ENCODE data around the gene SLC25A43.

DNA sequence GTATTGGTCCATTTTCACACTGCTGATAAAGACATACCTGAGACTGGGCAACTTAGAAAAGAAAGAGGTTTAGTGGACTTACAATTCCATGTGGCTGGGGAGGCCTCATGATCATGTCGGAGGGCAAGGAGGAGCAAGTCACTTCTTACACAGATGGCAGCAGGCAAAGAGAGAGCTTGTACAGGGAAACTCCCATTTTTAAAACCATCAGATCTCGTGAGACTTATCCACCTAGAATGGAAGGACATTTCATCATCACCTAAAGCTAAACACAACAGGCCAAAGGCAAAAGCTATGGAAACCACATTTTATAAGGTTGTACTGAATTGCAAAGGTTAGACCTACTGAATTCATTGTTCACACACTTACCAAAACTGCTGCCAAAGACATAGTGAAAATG lies 6.0 kb upstream of the SLC25A43 start:
- TF ChIP-seq, protein P1, sequence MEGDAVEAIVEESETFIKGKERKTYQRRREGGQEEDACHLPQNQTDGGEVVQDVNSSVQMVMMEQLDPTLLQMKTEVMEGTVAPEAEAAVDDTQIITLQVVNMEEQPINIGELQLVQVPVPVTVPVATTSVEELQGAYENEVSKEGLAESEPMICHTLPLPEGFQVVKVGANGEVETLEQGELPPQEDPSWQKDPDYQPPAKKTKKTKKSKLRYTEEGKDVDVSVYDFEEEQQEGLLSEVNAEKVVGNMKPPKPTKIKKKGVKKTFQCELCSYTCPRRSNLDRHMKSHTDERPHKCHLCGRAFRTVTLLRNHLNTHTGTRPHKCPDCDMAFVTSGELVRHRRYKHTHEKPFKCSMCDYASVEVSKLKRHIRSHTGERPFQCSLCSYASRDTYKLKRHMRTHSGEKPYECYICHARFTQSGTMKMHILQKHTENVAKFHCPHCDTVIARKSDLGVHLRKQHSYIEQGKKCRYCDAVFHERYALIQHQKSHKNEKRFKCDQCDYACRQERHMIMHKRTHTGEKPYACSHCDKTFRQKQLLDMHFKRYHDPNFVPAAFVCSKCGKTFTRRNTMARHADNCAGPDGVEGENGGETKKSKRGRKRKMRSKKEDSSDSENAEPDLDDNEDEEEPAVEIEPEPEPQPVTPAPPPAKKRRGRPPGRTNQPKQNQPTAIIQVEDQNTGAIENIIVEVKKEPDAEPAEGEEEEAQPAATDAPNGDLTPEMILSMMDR (IDR thresholded peaks at IDR 0.05): no peak
- TF ChIP-seq POLR2A (IDR thresholded peaks at IDR 0.05): no peak

All from uterus (tissue), 2 donors.